ENCODE results near the gene DCDC2.
"Not testable (repeated sequence)": the region's sequence is repeated elsewhere in the genome, so short reads cannot be mapped to it uniquely, and the experiment has no call there.

DCDC2 gene

GRCh38 chr6:24381476-24382219 lies 23.8 kb upstream of the DCDC2 start:
- DNase-seq (ENCODE audit: low read depth in 3 of 3): no peak

- DNase-seq (ENCODE audit: low read depth in 3 of 3): no peak
Measured at GRCh38 chr6:24378473-24379097, 20.7 kb upstream of the DCDC2 start.

GRCh38 chr6:24376871-24377270 lies 19.0 kb upstream of the DCDC2 start:
- no peak for DNase-seq (ENCODE audit: low read depth in 3 of 3)

GRCh38 chr6:24374612-24375011 lies 16.8 kb upstream of the DCDC2 start:
- DNase-seq (ENCODE audit: low read depth in 3 of 3): no peak

- DNase-seq (ENCODE audit: low read depth in 3 of 3): not testable (repeated sequence)
Measured at GRCh38 chr6:24365103-24365633, 7.3 kb upstream of the DCDC2 start.

GRCh38 chr6:24362363-24362762 lies 4.5 kb upstream of the DCDC2 start:
- DNase-seq (ENCODE audit: low read depth in 3 of 3): not testable (repeated sequence)

GRCh38 chr6:24359640-24360454 lies 2.0 kb upstream of the DCDC2 start:
- peak; percentile 69 to 84 (median 76) for DNase-seq (ENCODE audit: low read depth in 3 of 3)

GRCh38 chr6:24358219-24358821 lies 461 bp upstream of the DCDC2 start:
- no peak for DNase-seq (ENCODE audit: low read depth in 3 of 3)

GRCh38 chr6:24356310-24356973 lies 1.4 kb downstream of the DCDC2 start:
- DNase-seq (ENCODE audit: low read depth in 3 of 3): no peak

GRCh38 chr6:24355393-24355792 lies 2.5 kb downstream of the DCDC2 start:
- no peak for DNase-seq (ENCODE audit: low read depth in 3 of 3)

GRCh38 chr6:24353861-24354260 lies 4.0 kb downstream of the DCDC2 start:
- no peak for DNase-seq (ENCODE audit: low read depth in 3 of 3)

GRCh38 chr6:24352434-24352833 lies 5.4 kb downstream of the DCDC2 start:
- no peak for DNase-seq (ENCODE audit: low read depth in 3 of 3)

- DNase-seq (ENCODE audit: low read depth in 3 of 3): no peak
Measured at GRCh38 chr6:24344976-24345375, 12.9 kb downstream of the DCDC2 start.

GRCh38 chr6:24340998-24341938 lies 16.6 kb downstream of the DCDC2 start:
- no peak for DNase-seq (ENCODE audit: low read depth in 3 of 3)

- DNase-seq (ENCODE audit: low read depth in 3 of 3): no peak
Measured at GRCh38 chr6:24339932-24340331, 17.9 kb downstream of the DCDC2 start.

GRCh38 chr6:24334285-24334684 lies 23.6 kb downstream of the DCDC2 start:
- no peak for DNase-seq (ENCODE audit: low read depth in 3 of 3)

- no peak for DNase-seq (ENCODE audit: low read depth in 3 of 3)
Measured at GRCh38 chr6:24332317-24332716, 25.5 kb downstream of the DCDC2 start.

GRCh38 chr6:24330137-24330732 lies 27.6 kb downstream of the DCDC2 start:
- DNase-seq (ENCODE audit: low read depth in 3 of 3): no peak

GRCh38 chr6:24329451-24329850 lies 28.4 kb downstream of the DCDC2 start:
- no peak for DNase-seq (ENCODE audit: low read depth in 3 of 3)

- no peak for DNase-seq (ENCODE audit: low read depth in 3 of 3)
Measured at GRCh38 chr6:24329022-24329421, 28.8 kb downstream of the DCDC2 start.

All from stimulated activated CD4-positive, alpha-beta T cell treated with anti-CD3 and anti-CD28 coated beads, TNF-alpha, amount 100 ng/mL, for 24 hours (primary cell).